ENCODE data around the gene TMEM214. TPM values are rescaled to one million over a fixed set of nuclear protein-coding genes. Genes with fewer than 3 reads are reported as not detected.

TMEM214 gene, protein sequence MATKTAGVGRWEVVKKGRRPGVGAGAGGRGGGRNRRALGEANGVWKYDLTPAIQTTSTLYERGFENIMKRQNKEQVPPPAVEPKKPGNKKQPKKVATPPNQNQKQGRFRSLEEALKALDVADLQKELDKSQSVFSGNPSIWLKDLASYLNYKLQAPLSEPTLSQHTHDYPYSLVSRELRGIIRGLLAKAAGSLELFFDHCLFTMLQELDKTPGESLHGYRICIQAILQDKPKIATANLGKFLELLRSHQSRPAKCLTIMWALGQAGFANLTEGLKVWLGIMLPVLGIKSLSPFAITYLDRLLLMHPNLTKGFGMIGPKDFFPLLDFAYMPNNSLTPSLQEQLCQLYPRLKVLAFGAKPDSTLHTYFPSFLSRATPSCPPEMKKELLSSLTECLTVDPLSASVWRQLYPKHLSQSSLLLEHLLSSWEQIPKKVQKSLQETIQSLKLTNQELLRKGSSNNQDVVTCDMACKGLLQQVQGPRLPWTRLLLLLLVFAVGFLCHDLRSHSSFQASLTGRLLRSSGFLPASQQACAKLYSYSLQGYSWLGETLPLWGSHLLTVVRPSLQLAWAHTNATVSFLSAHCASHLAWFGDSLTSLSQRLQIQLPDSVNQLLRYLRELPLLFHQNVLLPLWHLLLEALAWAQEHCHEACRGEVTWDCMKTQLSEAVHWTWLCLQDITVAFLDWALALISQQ
- 62.9 TPM for total RNA-seq
- long read RNA-seq, transcript TMEM214-201 (17 exons, 2,990 nt) = major isoform, 30 of 66 reads
- long read RNA-seq, partial matches to known transcripts = 17 of 66 reads
- long read RNA-seq, other reads (novel, unspliced or antisense) = 19 of 66 reads

DNA sequence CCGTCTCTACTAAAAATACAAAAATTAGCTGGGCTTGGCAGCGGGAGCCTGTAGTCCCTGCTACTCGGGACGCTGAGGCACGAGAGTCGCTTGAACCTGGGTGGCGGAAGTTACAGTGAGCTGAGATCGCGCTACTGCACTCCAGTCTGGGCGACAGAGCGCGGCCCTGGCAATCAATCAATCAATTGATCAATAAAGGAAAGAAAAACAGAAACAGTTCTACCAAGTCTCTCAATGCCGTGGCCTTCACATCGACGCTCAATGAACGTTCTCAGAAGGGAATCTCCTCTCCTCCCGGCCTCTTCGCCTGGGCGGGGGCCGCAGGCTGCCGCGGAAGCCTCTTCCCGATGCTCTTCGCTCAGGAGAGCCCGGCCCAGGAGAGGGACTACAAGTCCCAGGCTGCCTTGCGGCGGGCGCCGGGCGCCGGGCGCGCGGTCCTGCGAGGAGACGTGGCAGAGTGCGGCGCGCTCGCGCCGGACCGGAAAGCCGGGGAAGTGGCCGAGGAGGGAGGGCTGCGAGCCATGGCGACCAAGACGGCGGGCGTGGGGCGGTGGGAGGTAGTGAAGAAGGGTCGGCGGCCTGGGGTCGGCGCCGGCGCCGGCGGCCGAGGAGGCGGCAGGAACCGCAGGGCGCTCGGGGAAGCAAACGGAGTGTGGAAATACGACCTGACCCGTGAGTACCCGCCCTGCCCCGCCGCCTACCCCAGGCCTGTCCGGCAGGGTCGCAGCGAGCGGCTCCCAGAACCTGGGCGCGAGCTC is at the start of gene TMEM214:
TMEM214 (plus strand) TSS at position 471 of the 758 bp plus-strand sequence; CDS start at position 522, 51 bp downstream.
- peak within 1 kb of the TSS; percentile 99 for H3K4me3 ChIP-seq
- intact Hi-C loops (cut with DNase I) = no loop called here
- H3K36me3 ChIP-seq = peaks cover 36% of the 10 kb centered on the region
- peak; percentile 98 to 99 for ATAC-seq
- peaks cover 24% of the 10 kb centered on the region for H3K4me1 ChIP-seq
- DNase-seq = peak; percentile 94
- H3K9me3 ChIP-seq = no peaks in the 10 kb centered on the region
- no peaks in the 10 kb centered on the region for H3K27me3 ChIP-seq (ENCODE audit: low read depth)
- TF ChIP-seq, protein P1, sequence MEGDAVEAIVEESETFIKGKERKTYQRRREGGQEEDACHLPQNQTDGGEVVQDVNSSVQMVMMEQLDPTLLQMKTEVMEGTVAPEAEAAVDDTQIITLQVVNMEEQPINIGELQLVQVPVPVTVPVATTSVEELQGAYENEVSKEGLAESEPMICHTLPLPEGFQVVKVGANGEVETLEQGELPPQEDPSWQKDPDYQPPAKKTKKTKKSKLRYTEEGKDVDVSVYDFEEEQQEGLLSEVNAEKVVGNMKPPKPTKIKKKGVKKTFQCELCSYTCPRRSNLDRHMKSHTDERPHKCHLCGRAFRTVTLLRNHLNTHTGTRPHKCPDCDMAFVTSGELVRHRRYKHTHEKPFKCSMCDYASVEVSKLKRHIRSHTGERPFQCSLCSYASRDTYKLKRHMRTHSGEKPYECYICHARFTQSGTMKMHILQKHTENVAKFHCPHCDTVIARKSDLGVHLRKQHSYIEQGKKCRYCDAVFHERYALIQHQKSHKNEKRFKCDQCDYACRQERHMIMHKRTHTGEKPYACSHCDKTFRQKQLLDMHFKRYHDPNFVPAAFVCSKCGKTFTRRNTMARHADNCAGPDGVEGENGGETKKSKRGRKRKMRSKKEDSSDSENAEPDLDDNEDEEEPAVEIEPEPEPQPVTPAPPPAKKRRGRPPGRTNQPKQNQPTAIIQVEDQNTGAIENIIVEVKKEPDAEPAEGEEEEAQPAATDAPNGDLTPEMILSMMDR (IDR thresholded peaks at IDR 0.05) = no peak
- H3K27ac ChIP-seq = peak within 1 kb of the TSS; percentile 89

DNA sequence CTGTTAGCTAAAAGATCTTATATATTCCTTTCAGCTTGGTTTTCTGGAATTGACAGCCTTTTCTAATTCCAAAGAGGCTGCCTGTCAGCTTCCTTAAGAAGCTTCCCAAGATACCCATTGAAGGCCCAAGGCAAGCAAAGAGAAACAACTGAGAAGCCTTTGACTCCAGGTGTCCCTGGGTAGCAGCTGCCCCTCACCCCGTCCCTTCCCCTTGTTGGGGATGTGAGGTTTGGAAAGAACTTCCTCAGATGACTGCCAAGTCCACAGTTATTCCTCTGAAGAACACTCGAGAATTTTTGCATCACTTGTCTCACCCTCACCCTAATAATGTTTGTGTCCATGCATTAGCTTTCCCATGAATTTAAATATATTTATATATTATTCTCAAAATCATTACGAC is 49.0 kb upstream of the TMEM214 start:
- ATAC-seq (no peak), DNase-seq (no peak)
- H3K4me3 ChIP-seq = no peak overlapping the region
- H3K4me1 ChIP-seq = peaks cover 20% of the 10 kb centered on the region
- no peaks in the 10 kb centered on the region for H3K27me3 ChIP-seq (ENCODE audit: low read depth)
- intact Hi-C loops (cut with DNase I) = no loop called here
- H3K27ac ChIP-seq = no peak overlapping the region
- no peaks in the 10 kb centered on the region for H3K36me3 ChIP-seq
- H3K9me3 ChIP-seq = no peaks in the 10 kb centered on the region
- TF ChIP-seq, protein P1 (IDR thresholded peaks at IDR 0.05) = no peak

DNA sequence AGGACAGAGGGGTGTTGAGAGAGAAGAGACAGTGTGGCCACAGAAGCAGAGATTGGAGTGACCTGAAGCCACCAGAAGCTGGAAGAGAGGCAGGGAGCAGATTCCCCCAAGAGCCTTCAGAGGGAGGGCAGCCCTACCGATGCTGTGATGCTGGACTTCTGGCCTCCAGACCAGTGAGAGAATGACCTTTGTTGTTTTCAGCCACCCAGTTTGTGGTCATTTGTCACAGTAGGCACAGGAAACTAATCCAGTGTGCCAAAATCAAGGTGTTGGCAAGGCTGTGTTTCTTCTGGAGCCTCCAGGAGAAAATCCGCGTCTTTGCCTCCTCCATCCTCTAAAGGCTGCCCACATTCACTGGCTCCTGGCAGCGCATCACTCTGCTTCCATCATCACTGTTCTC is 47.0 kb upstream of the TMEM214 start:
- no peak for ATAC-seq
- TF ChIP-seq, protein P1 (IDR thresholded peaks at IDR 0.05) = no peak
- no peaks in the 10 kb centered on the region for H3K9me3 ChIP-seq

DNA sequence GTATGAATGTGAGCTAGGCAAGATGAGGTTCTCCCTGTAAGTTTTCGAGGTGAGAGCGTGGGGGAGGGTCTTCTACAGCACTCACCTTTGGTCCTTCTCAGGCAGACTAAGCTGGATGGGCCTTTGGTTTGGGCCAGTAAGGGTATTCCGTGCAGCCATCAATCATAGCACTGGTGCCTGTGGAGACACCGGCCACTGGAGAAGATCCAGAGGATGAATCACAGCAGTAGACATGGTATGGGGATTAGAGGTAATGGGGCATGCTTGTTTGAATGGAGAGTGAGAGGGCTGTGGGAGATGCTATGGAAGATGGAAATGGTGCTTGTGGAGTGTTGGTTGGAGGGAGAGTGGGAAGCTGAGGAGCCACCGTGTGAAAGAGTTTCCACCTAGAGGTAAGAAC is 46.2 kb upstream of the TMEM214 start:
- DNase-seq = no peak
- no peaks in the 10 kb centered on the region for H3K36me3 ChIP-seq
- no peak overlapping the region for H3K4me3 ChIP-seq
- no peak overlapping the region for H3K27ac ChIP-seq
- no peak for ATAC-seq
- TF ChIP-seq, protein P1 (IDR thresholded peaks at IDR 0.05) = no peak
- intact Hi-C loops (cut with DNase I) = no loop called here
- H3K27me3 ChIP-seq (ENCODE audit: low read depth) = no peaks in the 10 kb centered on the region
- peaks cover 20% of the 10 kb centered on the region for H3K4me1 ChIP-seq
- H3K9me3 ChIP-seq = no peaks in the 10 kb centered on the region

More for the DNA sequence above, 47.0 kb upstream of the TMEM214 start:
- intact Hi-C loops (cut with DNase I) = no loop called here
- H3K27ac ChIP-seq = no peak overlapping the region
- no peak overlapping the region for H3K4me3 ChIP-seq
- no peak for DNase-seq
- no peaks in the 10 kb centered on the region for H3K27me3 ChIP-seq (ENCODE audit: low read depth)
- no peaks in the 10 kb centered on the region for H3K36me3 ChIP-seq
- peaks cover 20% of the 10 kb centered on the region for H3K4me1 ChIP-seq
